Vagina (tissue), 2 donors: ENCODE measurements around the gene ZNF20.

Experiments
- CTCF ChIP-seq, 3 experiments: fragments of 450-650 bp in 2 of 3; fragments of 200-600 bp in 1 of 3; sonication (generic) in 1 of 3; IDR thresholded peaks; one replicate each; pipeline ENCODE4 v1.5.1; 2017 to 2019; ENCODE audit warnings: antibody characterized with exemption in 3 of 3, mild to moderate bottlenecking in 2 of 3, moderate library complexity in 2 of 3
- POLR2AphosphoS5 ChIP-seq, 2 donors: sonication (generic); formaldehyde crosslinking; IDR thresholded peaks; one replicate each; pipeline ENCODE4 v1.9.0; 2017; ENCODE audit warnings: antibody characterized with exemption in 2 of 2, mild to moderate bottlenecking in 2 of 2, low read depth in 1 of 2; ENCODE audit not compliant: insufficient read depth in 1 of 2

DNA sequence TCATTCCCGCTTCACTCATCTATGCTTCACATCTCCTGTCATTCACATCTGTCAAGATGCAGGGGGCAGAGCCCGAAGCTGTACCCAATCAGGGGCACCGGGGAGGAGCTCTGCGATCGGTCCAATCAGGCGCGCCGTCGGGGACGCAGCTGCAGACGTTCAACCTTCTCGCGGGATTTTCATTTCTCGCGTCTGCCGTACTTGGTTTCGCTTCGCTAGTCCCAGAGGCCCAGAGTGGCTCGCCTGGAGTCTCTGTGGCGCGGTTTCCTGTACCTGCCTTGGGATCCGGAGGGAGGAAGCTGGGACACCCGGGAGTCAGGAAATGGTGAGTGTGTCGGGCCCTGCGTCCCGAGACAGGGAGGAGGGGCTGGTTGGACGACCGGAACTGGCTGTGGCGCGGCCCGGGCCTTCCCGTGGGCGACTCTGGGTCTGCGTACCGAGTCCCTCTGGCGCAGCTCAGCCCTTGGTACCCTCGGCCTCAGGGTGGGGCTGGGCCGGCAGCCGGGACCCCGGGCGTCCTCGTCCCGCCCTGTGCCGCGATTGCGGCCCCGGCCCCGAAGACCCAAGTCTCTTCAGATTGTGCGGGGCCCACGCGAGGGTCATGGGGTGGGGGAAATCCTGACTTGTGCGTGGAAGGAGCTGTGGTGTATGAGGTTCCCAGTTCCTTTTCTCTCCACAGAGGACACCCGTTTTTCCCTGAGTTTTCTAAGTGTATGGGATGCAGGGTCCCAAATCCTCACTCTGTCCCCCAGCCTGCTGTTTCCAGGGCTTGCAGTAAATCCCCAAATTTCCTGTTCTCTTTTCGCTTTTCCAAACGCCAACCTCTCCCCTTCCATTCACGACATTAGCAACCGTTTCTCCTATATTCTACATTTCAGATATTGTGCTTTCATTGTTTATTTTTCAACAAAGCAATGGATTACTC, 23.0 kb upstream of the ZNF20 start, which contains the start of gene ZNF136:
- TF ChIP-seq CTCF (IDR thresholded peaks at IDR 0.05): no peak
- TF ChIP-seq POLR2AphosphoS5 (IDR thresholded peaks at IDR 0.05; ENCODE audit: insufficient read depth in 1 of 2, low read depth in 1 of 2): peak; percentile 92 to 95
